HepG2 (cell line): ENCODE data around the gene ANKRA2. TPM values are rescaled to one million over a fixed set of nuclear protein-coding genes. Genes with fewer than 3 reads are reported as not detected.

ENCODE experiments used
- FOSL2 ChIP-seq: sonication (generic); formaldehyde crosslinking; IDR thresholded peaks from 2 replicates; pipeline ENCODE4 v1.4.0; 2020; ENCODE audit warnings: missing genetic modification reagents
- HNRNPLL ChIP-seq: fragments of 200-400 bp; formaldehyde crosslinking; IDR thresholded peaks from 2 replicates; pipeline ENCODE4 v1.6.1; 2017; ENCODE audit warnings: mild to moderate bottlenecking, low read depth, low read length; ENCODE audit not compliant: poor library complexity, severe bottlenecking
- POLR2AphosphoS5 ChIP-seq: IDR thresholded peaks from 2 replicates; pipeline ENCODE4 v1.6.1; 2012; ENCODE audit warnings: low read depth, low read length
- SP5 ChIP-seq: IDR thresholded peaks from 2 replicates; pipeline ENCODE4 v1.6.1; 2016; ENCODE audit warnings: low read depth, borderline replicate concordance
- ZFP37 ChIP-seq: sonication (generic); formaldehyde crosslinking; IDR thresholded peaks from 2 replicates; pipeline ENCODE4 v1.4.0; 2020; ENCODE audit warnings: missing genetic modification reagents, borderline replicate concordance
- ZKSCAN8 ChIP-seq: IDR thresholded peaks from 2 replicates; pipeline ENCODE4 v1.6.1; 2016; ENCODE audit warnings: borderline replicate concordance, missing genetic modification reagents, missing compliant biosample characterization
- ZNF124 ChIP-seq: sonication (generic); formaldehyde crosslinking; IDR thresholded peaks from 2 replicates; pipeline ENCODE4 v1.4.0; 2020; ENCODE audit warnings: missing genetic modification reagents
- ZNF263 ChIP-seq: sonication (generic); formaldehyde crosslinking; IDR thresholded peaks from 2 replicates; pipeline ENCODE4 v1.4.0; 2020; ENCODE audit warnings: missing genetic modification reagents
- ZNF484 ChIP-seq: sonication (generic); formaldehyde crosslinking; IDR thresholded peaks from 2 replicates; pipeline ENCODE4 v1.5.1; 2020; ENCODE audit warnings: mild to moderate bottlenecking, low read depth, missing genetic modification reagents, borderline replicate concordance
- ZNF780A ChIP-seq: sonication (generic); formaldehyde crosslinking; IDR thresholded peaks from 2 replicates; pipeline ENCODE4 v1.8.0; 2022; ENCODE audit warnings: mild to moderate bottlenecking, missing genetic modification reagents, moderate library complexity
- ZNF782 ChIP-seq: sonication (generic); formaldehyde crosslinking; IDR thresholded peaks from 2 replicates; pipeline ENCODE4 v1.4.0; 2020; ENCODE audit warnings: missing genetic modification reagents, mild to moderate bottlenecking, borderline replicate concordance
- ZSCAN29 ChIP-seq: sonication (generic); formaldehyde crosslinking; conservative IDR thresholded peaks from 2 replicates; pipeline ENCODE4 v1.4.0; 2020; ENCODE audit warnings: mild to moderate bottlenecking, missing genetic modification reagents
- polyA plus RNA-seq, 8 experiments: library from polyadenylated mRNA; depleted of rRNA in 3 of 8; stranded (reverse) in 7 of 8; unstranded in 1 of 8; fragments of >200 nt; fragmentation: Illumina TruSeq in 4 of 8; extraction: Trizol in 4 of 8; gene quantifications; 2 replicates each; pipeline versions ENCODE4 v1.2.1 to v1.2.3, GENCODE V29; 2011 to 2016; ENCODE audit warnings: low read depth in 4 of 8, missing spikeins in 1 of 8, mixed read lengths in 1 of 8; ENCODE audit not compliant: insufficient read depth in 1 of 8
- total RNA-seq, 5 experiments: library from RNA; depleted of rRNA; stranded (reverse); fragments of >200 nt; fragmentation: Illumina TruSeq; extraction: Trizol; gene quantifications; 2 replicates each; pipeline ENCODE4 v1.2.3, GENCODE V29; 2016; ENCODE audit warnings: low read depth in 1 of 5
- TF ChIP-seq, protein P1 (sequence below): sonication (generic); formaldehyde crosslinking; IDR thresholded peaks from 2 replicates; pipeline ENCODE4 v1.4.0; 2020; ENCODE audit warnings: mild to moderate bottlenecking, missing genetic modification reagents
- TF ChIP-seq, protein P2 (sequence below): sonication (generic); formaldehyde crosslinking; IDR thresholded peaks from 2 replicates; pipeline ENCODE4 v1.4.0; 2020; ENCODE audit warnings: low read depth, mild to moderate bottlenecking, missing genetic modification reagents
- TF ChIP-seq, protein P3 (sequence below): sonication (generic); formaldehyde crosslinking; IDR thresholded peaks from 2 replicates; pipeline ENCODE4 v1.4.0; 2020; ENCODE audit warnings: missing genetic modification reagents, low read depth, mild to moderate bottlenecking, borderline replicate concordance
- TF ChIP-seq, protein P4 (sequence below), 2 experiments: sonication (generic) in 1 of 2; formaldehyde crosslinking in 1 of 2; IDR thresholded peaks; 2 replicates each; pipeline versions ENCODE4 v1.6.1 to v1.9.0; 2014 to 2022; ENCODE audit warnings: antibody characterized with exemption in 1 of 2, borderline replicate concordance in 1 of 2, inconsistent platforms in 1 of 2, low read depth in 1 of 2, missing genetic modification reagents in 1 of 2

Gene ANKRA2
- total and polyA plus RNA-seq, 2 of the 13 experiments (the other 11 are each of a cell fraction or from before 2014, with no cell fraction given) = 23.6 to 33.6 TPM

DNA sequence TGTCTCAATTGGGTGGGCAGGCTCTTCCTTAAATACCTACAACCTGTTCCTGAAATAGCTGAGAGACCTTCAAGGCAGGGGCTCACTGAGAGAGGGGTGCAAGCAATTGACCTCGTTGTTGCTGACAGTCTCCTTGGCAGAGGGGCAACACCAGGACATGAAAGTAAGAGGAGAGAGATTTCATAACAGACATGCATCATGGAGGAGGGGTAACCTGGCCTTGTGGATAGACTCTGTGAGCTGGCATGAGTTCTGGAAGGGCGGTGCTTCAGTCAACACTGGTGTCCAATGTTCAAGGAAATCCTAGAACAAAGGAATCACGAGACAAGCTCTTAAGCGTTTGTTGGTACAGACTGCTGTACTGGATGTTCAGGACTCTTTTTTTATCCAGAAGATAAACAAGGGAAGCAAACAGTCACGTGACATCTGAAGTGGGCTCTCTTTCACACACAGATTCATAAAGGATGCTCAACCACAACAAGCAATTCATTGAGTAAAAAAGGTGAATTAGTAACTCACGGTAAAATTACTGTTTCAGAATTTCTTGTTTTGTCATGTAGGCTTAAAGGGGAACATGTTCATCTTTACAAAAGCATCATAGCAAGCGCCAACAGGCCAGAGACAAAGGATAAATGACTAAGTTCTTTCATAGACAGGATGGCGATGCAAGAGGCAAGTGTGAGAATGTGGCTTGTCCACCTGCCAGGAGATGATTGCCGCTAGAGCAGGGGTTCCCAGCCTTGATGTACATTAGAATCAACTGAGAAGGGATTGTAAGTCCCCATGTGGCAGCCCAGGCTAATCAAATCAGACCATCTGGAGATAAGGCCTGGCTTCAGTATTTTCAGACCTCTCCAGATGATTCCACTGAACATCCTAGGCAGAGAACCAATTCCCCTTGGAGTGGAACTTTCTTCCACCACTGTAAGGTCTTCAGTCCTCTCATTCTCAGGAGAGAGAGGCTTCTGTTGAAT is 20.7 kb downstream of the ANKRA2 start (continued):
- TF ChIP-seq, protein P1, sequence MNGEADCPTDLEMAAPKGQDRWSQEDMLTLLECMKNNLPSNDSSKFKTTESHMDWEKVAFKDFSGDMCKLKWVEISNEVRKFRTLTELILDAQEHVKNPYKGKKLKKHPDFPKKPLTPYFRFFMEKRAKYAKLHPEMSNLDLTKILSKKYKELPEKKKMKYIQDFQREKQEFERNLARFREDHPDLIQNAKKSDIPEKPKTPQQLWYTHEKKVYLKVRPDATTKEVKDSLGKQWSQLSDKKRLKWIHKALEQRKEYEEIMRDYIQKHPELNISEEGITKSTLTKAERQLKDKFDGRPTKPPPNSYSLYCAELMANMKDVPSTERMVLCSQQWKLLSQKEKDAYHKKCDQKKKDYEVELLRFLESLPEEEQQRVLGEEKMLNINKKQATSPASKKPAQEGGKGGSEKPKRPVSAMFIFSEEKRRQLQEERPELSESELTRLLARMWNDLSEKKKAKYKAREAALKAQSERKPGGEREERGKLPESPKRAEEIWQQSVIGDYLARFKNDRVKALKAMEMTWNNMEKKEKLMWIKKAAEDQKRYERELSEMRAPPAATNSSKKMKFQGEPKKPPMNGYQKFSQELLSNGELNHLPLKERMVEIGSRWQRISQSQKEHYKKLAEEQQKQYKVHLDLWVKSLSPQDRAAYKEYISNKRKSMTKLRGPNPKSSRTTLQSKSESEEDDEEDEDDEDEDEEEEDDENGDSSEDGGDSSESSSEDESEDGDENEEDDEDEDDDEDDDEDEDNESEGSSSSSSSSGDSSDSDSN (CRISPR knock-in tag) = peak; percentile 36; the same call in 1 of the 2 replicates
- TF ChIP-seq ZSCAN29 (peak; percentile 90; the same call in 1 of the 2 replicates), ZNF780A (CRISPR knock-in tag) (no peak), ZNF263 (CRISPR knock-in tag) (no peak), ZFP37 (no peak), ZKSCAN8 (peak; percentile 60; the same call in 1 of the 2 replicates), FOSL2 (CRISPR knock-in tag) (peak; percentile 93), POLR2AphosphoS5 (no peak), SP5 (peak; percentile 99), HNRNPLL (no peak), ZNF782 (CRISPR knock-in tag) (no peak; the same call in 1 of the 2 replicates), ZNF484 (no peak), ZNF124 (0 out of 2 replicates have a peak, but pooled peaks have one; percentile 19)
- TF ChIP-seq, protein P2, sequence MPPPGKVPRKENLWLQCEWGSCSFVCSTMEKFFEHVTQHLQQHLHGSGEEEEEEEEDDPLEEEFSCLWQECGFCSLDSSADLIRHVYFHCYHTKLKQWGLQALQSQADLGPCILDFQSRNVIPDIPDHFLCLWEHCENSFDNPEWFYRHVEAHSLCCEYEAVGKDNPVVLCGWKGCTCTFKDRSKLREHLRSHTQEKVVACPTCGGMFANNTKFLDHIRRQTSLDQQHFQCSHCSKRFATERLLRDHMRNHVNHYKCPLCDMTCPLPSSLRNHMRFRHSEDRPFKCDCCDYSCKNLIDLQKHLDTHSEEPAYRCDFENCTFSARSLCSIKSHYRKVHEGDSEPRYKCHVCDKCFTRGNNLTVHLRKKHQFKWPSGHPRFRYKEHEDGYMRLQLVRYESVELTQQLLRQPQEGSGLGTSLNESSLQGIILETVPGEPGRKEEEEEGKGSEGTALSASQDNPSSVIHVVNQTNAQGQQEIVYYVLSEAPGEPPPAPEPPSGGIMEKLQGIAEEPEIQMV (CRISPR knock-in tag) = peak; percentile 88; the same call in 1 of the 2 replicates
- TF ChIP-seq, protein P3, sequence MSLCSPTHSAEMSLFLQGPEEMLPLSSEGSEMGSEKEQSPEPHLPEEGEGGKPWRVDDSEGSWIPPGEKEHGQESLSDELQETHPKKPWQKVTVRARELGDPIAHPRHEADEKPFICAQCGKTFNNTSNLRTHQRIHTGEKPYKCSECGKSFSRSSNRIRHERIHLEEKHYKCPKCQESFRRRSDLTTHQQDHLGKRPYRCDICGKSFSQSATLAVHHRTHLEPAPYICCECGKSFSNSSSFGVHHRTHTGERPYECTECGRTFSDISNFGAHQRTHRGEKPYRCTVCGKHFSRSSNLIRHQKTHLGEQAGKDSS (CRISPR knock-in tag) = peak; percentile 75
- TF ChIP-seq, protein P4, sequence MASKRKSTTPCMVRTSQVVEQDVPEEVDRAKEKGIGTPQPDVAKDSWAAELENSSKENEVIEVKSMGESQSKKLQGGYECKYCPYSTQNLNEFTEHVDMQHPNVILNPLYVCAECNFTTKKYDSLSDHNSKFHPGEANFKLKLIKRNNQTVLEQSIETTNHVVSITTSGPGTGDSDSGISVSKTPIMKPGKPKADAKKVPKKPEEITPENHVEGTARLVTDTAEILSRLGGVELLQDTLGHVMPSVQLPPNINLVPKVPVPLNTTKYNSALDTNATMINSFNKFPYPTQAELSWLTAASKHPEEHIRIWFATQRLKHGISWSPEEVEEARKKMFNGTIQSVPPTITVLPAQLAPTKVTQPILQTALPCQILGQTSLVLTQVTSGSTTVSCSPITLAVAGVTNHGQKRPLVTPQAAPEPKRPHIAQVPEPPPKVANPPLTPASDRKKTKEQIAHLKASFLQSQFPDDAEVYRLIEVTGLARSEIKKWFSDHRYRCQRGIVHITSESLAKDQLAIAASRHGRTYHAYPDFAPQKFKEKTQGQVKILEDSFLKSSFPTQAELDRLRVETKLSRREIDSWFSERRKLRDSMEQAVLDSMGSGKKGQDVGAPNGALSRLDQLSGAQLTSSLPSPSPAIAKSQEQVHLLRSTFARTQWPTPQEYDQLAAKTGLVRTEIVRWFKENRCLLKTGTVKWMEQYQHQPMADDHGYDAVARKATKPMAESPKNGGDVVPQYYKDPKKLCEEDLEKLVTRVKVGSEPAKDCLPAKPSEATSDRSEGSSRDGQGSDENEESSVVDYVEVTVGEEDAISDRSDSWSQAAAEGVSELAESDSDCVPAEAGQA (IDR thresholded peaks at IDR 0.05; ENCODE audit: low read depth) = no peak
- TF ChIP-seq, protein P4 (CRISPR knock-in tag; IDR thresholded peaks at IDR 0.05; ENCODE audit: borderline replicate concordance) = no peak
